Mesendoderm (in vitro differentiated cells): ENCODE measurements around the gene UBALD1. TPM values are rescaled to one million over a fixed set of nuclear protein-coding genes. Genes with fewer than 3 reads are reported as not detected.

Experiments
- DNase-seq: peaks from one replicate; pipeline ENCODE4 v3.0.0; 2013
- H2AK5ac ChIP-seq: 2 replicates; pipeline ENCODE4 v1.6.1; 2013; ENCODE audit warnings: low read length, inconsistent platforms
- H2BK120ac ChIP-seq: 2 replicates; pipeline ENCODE4 v1.6.1; 2013; ENCODE audit warnings: low read depth, mild to moderate bottlenecking, low read length, moderate library complexity, mixed read lengths
- H2BK15ac ChIP-seq: replicated peaks from 2 replicates; pipeline ENCODE4 v1.6.1; 2013; ENCODE audit warnings: low read depth, mild to moderate bottlenecking, moderate library complexity
- H2BK5ac ChIP-seq: 2 replicates; pipeline ENCODE4 v1.6.1; 2013; ENCODE audit warnings: low read length, inconsistent platforms
- H3K18ac ChIP-seq: 2 replicates; pipeline ENCODE4 v1.6.1; 2013; ENCODE audit warnings: mild to moderate bottlenecking, low read length, mixed read lengths
- H3K23ac ChIP-seq: one replicate; pipeline ENCODE4 v1.6.1; 2013; ENCODE audit warnings: low read length
- H3K27ac ChIP-seq: 2 replicates; pipeline ENCODE4 v1.5.1; 2013; ENCODE audit warnings: low read depth, mild to moderate bottlenecking, inconsistent platforms, low read length, moderate library complexity
- H3K27me3 ChIP-seq: 2 replicates; pipeline ENCODE4 v1.6.1; 2013; ENCODE audit warnings: low read length, control low read depth, mild to moderate bottlenecking, inconsistent platforms; ENCODE audit not compliant: insufficient read depth, poor library complexity
- H3K36me3 ChIP-seq: 2 replicates; pipeline ENCODE4 v1.6.1; 2013; ENCODE audit warnings: low read length, inconsistent platforms; ENCODE audit not compliant: control insufficient read depth, insufficient read depth
- H3K4ac ChIP-seq: one replicate; pipeline ENCODE4 v1.6.1; 2013; ENCODE audit warnings: low read depth, mild to moderate bottlenecking, low read length, moderate library complexity
- H3K4me1 ChIP-seq: 2 replicates; pipeline ENCODE4 v1.6.1; 2013; ENCODE audit warnings: low read depth, low read length, inconsistent platforms; ENCODE audit not compliant: control insufficient read depth
- H3K4me2 ChIP-seq: 2 replicates; pipeline ENCODE4 v1.6.1; 2013; ENCODE audit warnings: low read length
- H3K4me3 ChIP-seq: 2 replicates; pipeline ENCODE4 v1.5.1; 2013; ENCODE audit warnings: mild to moderate bottlenecking, low read length
- H3K56ac ChIP-seq: one replicate; pipeline ENCODE4 v1.6.1; 2013; ENCODE audit warnings: low read length
- H3K79me1 ChIP-seq: 2 replicates; pipeline ENCODE4 v1.6.1; 2013; ENCODE audit warnings: low read length, inconsistent platforms
- H3K79me2 ChIP-seq: 2 replicates; pipeline ENCODE4 v1.6.1; 2013; ENCODE audit warnings: mild to moderate bottlenecking, low read length; ENCODE audit not compliant: control insufficient read depth, insufficient read depth
- H3K9ac ChIP-seq: 2 replicates; pipeline ENCODE4 v1.6.1; 2013; ENCODE audit warnings: low read length, inconsistent platforms
- H4K5ac ChIP-seq: one replicate; pipeline ENCODE4 v1.6.1; 2013; ENCODE audit warnings: low read length
- H4K8ac ChIP-seq: one replicate; pipeline ENCODE4 v1.6.1; 2013; ENCODE audit warnings: low read depth, mild to moderate bottlenecking, control low read depth, low read length, moderate library complexity
- WGBS: extraction: QIAGEN DNeasy Blood & Tissue Kit; methylation state at CpG from one replicate; pipeline ENCODE4 v1.1.7; 2013; ENCODE audit warnings: low lambda C conversion rate, missing lambda C conversion rate; ENCODE audit not compliant: insufficient coverage; ENCODE audit errors: extremely low coverage; 5-methylcytosine and 5-hydroxymethylcytosine counted together
- polyA plus RNA-seq, 2 experiments: library from polyadenylated mRNA; stranded (reverse); fragments of 200-250 nt; gene quantifications; one replicate each; pipeline ENCODE4 v1.2.3, GENCODE V29; 2013

Gene UBALD1
- 51.1 TPM for polyA plus RNA-seq (2013, experiment 1 of 2)
- 52.2 TPM for polyA plus RNA-seq (2013, experiment 2 of 2)

GRCh38 chr16:4614571-4615383, at the start of gene UBALD1:
Gene UBALD1, minus strand, starts transcription at chr16:4614888. Its CDS starts 91 bp downstream, at chr16:4614797.
- H2BK15ac ChIP-seq: no peak within 1 kb of the TSS
- H3K4ac ChIP-seq: peak within 1 kb of the TSS; percentile 93
- peak within 1 kb of the TSS; percentile 33 for H3K18ac ChIP-seq
- H3K4me2 ChIP-seq: peak within 1 kb of the TSS; percentile 96
- peak; percentile 81 for DNase-seq
- no peak within 1 kb of the TSS for H4K5ac ChIP-seq
- H4K8ac ChIP-seq: no peak within 1 kb of the TSS
- no CpG with 5 or more reads among the region's 100 CpGs for WGBS
- H2BK5ac ChIP-seq: peak within 1 kb of the TSS; percentile 50
- peak within 1 kb of the TSS; percentile 89 for H3K23ac ChIP-seq
- H3K27ac ChIP-seq: peak within 1 kb of the TSS; percentile 48
- H3K4me1 ChIP-seq: peaks cover 7% of the 10 kb centered on the region
- H2AK5ac ChIP-seq: peak within 1 kb of the TSS; percentile 94
- peak within 1 kb of the TSS; percentile 93 for H3K9ac ChIP-seq
- no peak within 1 kb of the TSS for H2BK120ac ChIP-seq
- H3K27me3 ChIP-seq: no peaks in the 10 kb centered on the region
- no peaks in the 10 kb centered on the region for H3K36me3 ChIP-seq
- H3K79me2 ChIP-seq: peaks cover 35% of the 10 kb centered on the region
- peaks cover 12% of the 10 kb centered on the region for H3K79me1 ChIP-seq
- H3K56ac ChIP-seq: peak within 1 kb of the TSS; percentile 98
- peak within 1 kb of the TSS; percentile 85 for H3K4me3 ChIP-seq

- no peak overlapping the region for H4K8ac ChIP-seq
- H3K79me2 ChIP-seq: no peaks in the 10 kb centered on the region
- no peak for DNase-seq
- no peak overlapping the region for H2BK5ac ChIP-seq
- H3K4me1 ChIP-seq: no peaks in the 10 kb centered on the region
- no peaks in the 10 kb centered on the region for H3K27me3 ChIP-seq
- no peak overlapping the region for H4K5ac ChIP-seq
- H3K27ac ChIP-seq: no peak overlapping the region
- no peak overlapping the region for H2AK5ac ChIP-seq
- H3K18ac ChIP-seq: no peak overlapping the region
- no peak overlapping the region for H3K4ac ChIP-seq
- WGBS: no CpG with 5 or more reads among the region's 25 CpGs
- H3K36me3 ChIP-seq: peaks cover 6% of the 10 kb centered on the region
- H3K4me3 ChIP-seq: no peak overlapping the region
- no peak overlapping the region for H2BK120ac ChIP-seq
- H3K79me1 ChIP-seq: peaks cover 3% of the 10 kb centered on the region
- H3K56ac ChIP-seq: no peak overlapping the region
- H2BK15ac ChIP-seq: no peak overlapping the region
- no peak overlapping the region for H3K9ac ChIP-seq
- no peak overlapping the region for H3K23ac ChIP-seq
- no peak overlapping the region for H3K4me2 ChIP-seq
Measured at GRCh38 chr16:4663777-4664465, 49.2 kb upstream of the UBALD1 start.

GRCh38 chr16:4663465-4663776, 48.7 kb upstream of the UBALD1 start:
- WGBS: no CpG with 5 or more reads among the region's 5 CpGs
- Histone ChIP-seq H3K27me3 (no peaks in the 10 kb centered on the region), H3K79me2 (no peaks in the 10 kb centered on the region), H3K36me3 (peaks cover 2% of the 10 kb centered on the region), H3K4me2 (no peak overlapping the region), H3K23ac (no peak overlapping the region), H2BK120ac (no peak overlapping the region), H4K8ac (no peak overlapping the region), H3K79me1 (peaks cover 3% of the 10 kb centered on the region), H3K4ac (no peak overlapping the region), H3K4me1 (no peaks in the 10 kb centered on the region), H2BK5ac (no peak overlapping the region), H2BK15ac (no peak overlapping the region), H3K9ac (no peak overlapping the region), H3K18ac (no peak overlapping the region), H3K27ac (no peak overlapping the region), H2AK5ac (no peak overlapping the region), H4K5ac (no peak overlapping the region), H3K4me3 (no peak overlapping the region), H3K56ac (no peak overlapping the region)
- no peak for DNase-seq

- H3K79me1 ChIP-seq: peaks cover 3% of the 10 kb centered on the region
- no peak overlapping the region for H3K23ac ChIP-seq
- H2BK5ac ChIP-seq: no peak overlapping the region
- no peak overlapping the region for H4K5ac ChIP-seq
- H3K27me3 ChIP-seq: no peaks in the 10 kb centered on the region
- H3K56ac ChIP-seq: no peak overlapping the region
- H3K9ac ChIP-seq: no peak overlapping the region
- H3K18ac ChIP-seq: no peak overlapping the region
- H3K4me3 ChIP-seq: no peak overlapping the region
- no peak for DNase-seq
- H3K27ac ChIP-seq: no peak overlapping the region
- H3K4me2 ChIP-seq: no peak overlapping the region
- no peaks in the 10 kb centered on the region for H3K4me1 ChIP-seq
- WGBS: no CpG with 5 or more reads among the region's 11 CpGs
- no peak overlapping the region for H3K4ac ChIP-seq
- no peak overlapping the region for H2BK15ac ChIP-seq
- H2AK5ac ChIP-seq: no peak overlapping the region
- H4K8ac ChIP-seq: no peak overlapping the region
- H2BK120ac ChIP-seq: no peak overlapping the region
- peaks cover 2% of the 10 kb centered on the region for H3K36me3 ChIP-seq
- no peaks in the 10 kb centered on the region for H3K79me2 ChIP-seq
Measured at GRCh38 chr16:4661661-4662060, 47.0 kb upstream of the UBALD1 start.

- Histone ChIP-seq H3K18ac (no peak overlapping the region), H3K56ac (no peak overlapping the region), H3K4me2 (no peak overlapping the region), H4K8ac (no peak overlapping the region), H3K4me3 (no peak overlapping the region), H2BK15ac (no peak overlapping the region), H3K9ac (no peak overlapping the region), H3K4me1 (no peaks in the 10 kb centered on the region), H3K79me2 (no peaks in the 10 kb centered on the region), H2BK120ac (no peak overlapping the region), H3K27me3 (no peaks in the 10 kb centered on the region), H3K23ac (no peak overlapping the region), H3K79me1 (peaks cover 3% of the 10 kb centered on the region), H4K5ac (no peak overlapping the region), H3K4ac (no peak overlapping the region), H2AK5ac (no peak overlapping the region), H3K36me3 (peaks cover 2% of the 10 kb centered on the region), H2BK5ac (no peak overlapping the region), H3K27ac (no peak overlapping the region)
- WGBS: no CpG with 5 or more reads among the region's 18 CpGs
- DNase-seq: no peak
Measured at GRCh38 chr16:4660454-4661007, 45.8 kb upstream of the UBALD1 start.
